RWPE2 (cell line): ENCODE results near the gene EYA2.

ENCODE experiments used
- ATAC-seq: fragments of 200-7000 bp; cut with Tn5 transposase; 3 replicates; pipeline ENCODE4 v1.9.1; 2021; ENCODE audit warnings: low read depth
- DNase-seq: peaks from one replicate; pipeline ENCODE4 v3.0.0-alpha.2; 2020; ENCODE audit warnings: low spot score
- H3K27ac ChIP-seq: fragments of 450-650 bp; 2 replicates; pipeline ENCODE4 v1.5.1; 2017; ENCODE audit warnings: mild to moderate bottlenecking; ENCODE audit not compliant: poor library complexity, severe bottlenecking
- H3K27me3 ChIP-seq: fragments of 250-450 bp; sonication (Bioruptor Pico); 2 replicates; pipeline ENCODE4 v1.5.1; 2021; ENCODE audit warnings: mild to moderate bottlenecking, moderate library complexity; ENCODE audit not compliant: insufficient read depth, poor library complexity, severe bottlenecking
- H3K36me3 ChIP-seq: fragments of 250-450 bp; sonication (Bioruptor Pico); 2 replicates; pipeline ENCODE4 v1.5.1; 2020; ENCODE audit warnings: low read depth, mild to moderate bottlenecking, moderate library complexity
- H3K4me1 ChIP-seq: fragments of 250-450 bp; sonication (Bioruptor Pico); 2 replicates; pipeline ENCODE4 v1.5.1; 2021; ENCODE audit warnings: mild to moderate bottlenecking, moderate library complexity; ENCODE audit not compliant: insufficient read depth, poor library complexity, severe bottlenecking
- H3K4me3 ChIP-seq: fragments of 250-450 bp; sonication (Bioruptor Pico); 2 replicates; pipeline ENCODE4 v1.5.1; 2021; ENCODE audit warnings: mild to moderate bottlenecking, moderate library complexity; ENCODE audit not compliant: severe bottlenecking
- H3K9me3 ChIP-seq: fragments of 250-450 bp; sonication (Bioruptor Pico); 2 replicates; pipeline ENCODE4 v1.5.1; 2021; ENCODE audit warnings: mild to moderate bottlenecking, moderate library complexity; ENCODE audit not compliant: severe bottlenecking
- CTCF ChIP-seq: fragments of 450-650 bp; IDR thresholded peaks from one replicate; pipeline ENCODE4 v1.5.1; 2017; ENCODE audit warnings: mild to moderate bottlenecking, moderate library complexity; ENCODE audit not compliant: poor library complexity, severe bottlenecking

Gene EYA2

GRCh38 chr20:47196091-47197081, 301.7 kb downstream of the EYA2 start:
- H3K4me1 ChIP-seq: peaks cover 3% of the 10 kb centered on the region
- ATAC-seq (peak; percentile 67), DNase-seq (no peak)
- no peaks in the 10 kb centered on the region for H3K27me3 ChIP-seq
- no peaks in the 10 kb centered on the region for H3K36me3 ChIP-seq
- H3K27ac ChIP-seq: no peak overlapping the region
- TF ChIP-seq CTCF: peak; percentile 100
- no peak overlapping the region for H3K4me3 ChIP-seq
- H3K9me3 ChIP-seq: no peaks in the 10 kb centered on the region

- Histone ChIP-seq H3K4me1 (peaks cover 3% of the 10 kb centered on the region), H3K9me3 (no peaks in the 10 kb centered on the region), H3K36me3 (no peaks in the 10 kb centered on the region), H3K27me3 (no peaks in the 10 kb centered on the region), H3K4me3 (no peak overlapping the region), H3K27ac (no peak overlapping the region)
- TF ChIP-seq CTCF: peak; percentile 5
- DNase-seq: no peak
- no peak for ATAC-seq
Observed at GRCh38 chr20:47198254-47198671, 303.6 kb downstream of the EYA2 start.

GRCh38 chr20:47198996-47199552, 304.4 kb downstream of the EYA2 start:
- no peak for ATAC-seq
- H3K27ac ChIP-seq: no peak overlapping the region
- H3K36me3 ChIP-seq: no peaks in the 10 kb centered on the region
- H3K4me3 ChIP-seq: no peak overlapping the region
- peaks cover 3% of the 10 kb centered on the region for H3K4me1 ChIP-seq
- no peaks in the 10 kb centered on the region for H3K9me3 ChIP-seq
- DNase-seq: no peak
- H3K27me3 ChIP-seq: no peaks in the 10 kb centered on the region
- no peak for TF ChIP-seq CTCF

- H3K4me3 ChIP-seq: no peak overlapping the region
- DNase-seq (no peak), ATAC-seq (no peak)
- no peaks in the 10 kb centered on the region for H3K9me3 ChIP-seq
- H3K36me3 ChIP-seq: no peaks in the 10 kb centered on the region
- H3K27ac ChIP-seq: no peak overlapping the region
- H3K27me3 ChIP-seq: no peaks in the 10 kb centered on the region
- TF ChIP-seq CTCF: no peak
- peaks cover 9% of the 10 kb centered on the region for H3K4me1 ChIP-seq
Observed at GRCh38 chr20:47201074-47201730, 306.6 kb downstream of the EYA2 start.
